IPS-18c (cell line): ENCODE results near the gene CKMT2.
"Not testable (repeated sequence)": the region's sequence is repeated elsewhere in the genome, so short reads cannot be mapped to it uniquely, and the experiment has no call there.

Source experiments
- H3K4me3 ChIP-seq: 2 replicates; pipeline ENCODE4 v1.7.0; 2013; ENCODE audit warnings: low read depth, mild to moderate bottlenecking, low read length, moderate library complexity; ENCODE audit not compliant: insufficient read depth
- H3K9me3 ChIP-seq: one replicate; pipeline ENCODE4 v1.6.1; 2013; ENCODE audit warnings: mild to moderate bottlenecking, low read length, moderate library complexity; ENCODE audit not compliant: control insufficient read depth, insufficient read depth

Gene CKMT2

GRCh38 chr5:81269751-81270393 is 36.8 kb downstream of the CKMT2 start:
- H3K9me3 ChIP-seq: no peaks in the 10 kb centered on the region

GRCh38 chr5:81270394-81271027 is 37.4 kb downstream of the CKMT2 start:
- not testable (repeated sequence) for H3K9me3 ChIP-seq
- H3K4me3 ChIP-seq: peak overlapping the region; percentile 38

More at GRCh38 chr5:81269751-81270393, 36.8 kb downstream of the CKMT2 start:
- peak overlapping the region; percentile 38 for H3K4me3 ChIP-seq

GRCh38 chr5:81283976-81284375 is 50.9 kb downstream of the CKMT2 start:
- Histone ChIP-seq H3K9me3 (no peaks in the 10 kb centered on the region), H3K4me3 (no peak overlapping the region)

GRCh38 chr5:81286059-81286617 is 53.0 kb downstream of the CKMT2 start:
- H3K4me3 ChIP-seq: no peak overlapping the region
- H3K9me3 ChIP-seq: no peaks in the 10 kb centered on the region

GRCh38 chr5:81288021-81288433 is 54.9 kb downstream of the CKMT2 start:
- no peaks in the 10 kb centered on the region for H3K9me3 ChIP-seq
- H3K4me3 ChIP-seq: no peak overlapping the region

GRCh38 chr5:81290146-81290545 is 57.0 kb downstream of the CKMT2 start:
- no peak overlapping the region for H3K4me3 ChIP-seq
- H3K9me3 ChIP-seq: no peaks in the 10 kb centered on the region

GRCh38 chr5:81292130-81292529 is 59.0 kb downstream of the CKMT2 start:
- Histone ChIP-seq H3K9me3 (no peaks in the 10 kb centered on the region), H3K4me3 (no peak overlapping the region)

GRCh38 chr5:81294021-81294420 is 60.9 kb downstream of the CKMT2 start:
- not testable (repeated sequence) for H3K4me3 ChIP-seq, H3K9me3 ChIP-seq

GRCh38 chr5:81297531-81297930 is 64.4 kb downstream of the CKMT2 start:
- no peaks in the 10 kb centered on the region for H3K9me3 ChIP-seq

GRCh38 chr5:81300921-81301270 is 67.8 kb downstream of the CKMT2 start:
- Histone ChIP-seq H3K4me3 (peak overlapping the region; percentile 82), H3K9me3 (no peaks in the 10 kb centered on the region)

More at GRCh38 chr5:81297531-81297930, 64.4 kb downstream of the CKMT2 start:
- H3K4me3 ChIP-seq: no peak overlapping the region

- peak within 1 kb of the TSS; percentile 82 for H3K4me3 ChIP-seq
- H3K9me3 ChIP-seq: no peaks in the 10 kb centered on the region
Measured at GRCh38 chr5:81301271-81302015, 68.3 kb downstream of the CKMT2 start, which contains the start of gene ZCCHC9. TSS of gene ZCCHC9 (plus strand) at chr5:81301587. CDS start at chr5:81304758, 3,171 bp downstream.

- H3K4me3 ChIP-seq: peak overlapping the region; percentile 82; the same call in 1 of the 2 replicates
Measured at GRCh38 chr5:81302596-81302995, 69.5 kb downstream of the CKMT2 start.

GRCh38 chr5:81303563-81303962 is 70.4 kb downstream of the CKMT2 start:
- Histone ChIP-seq H3K4me3 (no peak overlapping the region), H3K9me3 (no peaks in the 10 kb centered on the region)

More at GRCh38 chr5:81302596-81302995, 69.5 kb downstream of the CKMT2 start:
- H3K9me3 ChIP-seq: no peaks in the 10 kb centered on the region

- Histone ChIP-seq H3K4me3 (no peak overlapping the region), H3K9me3 (no peaks in the 10 kb centered on the region)
Measured at GRCh38 chr5:81305785-81306184, 72.7 kb downstream of the CKMT2 start.

- no peak overlapping the region for H3K4me3 ChIP-seq
- no peaks in the 10 kb centered on the region for H3K9me3 ChIP-seq
Measured at GRCh38 chr5:81308836-81309235, 75.7 kb downstream of the CKMT2 start.

- H3K9me3 ChIP-seq: no peaks in the 10 kb centered on the region
- H3K4me3 ChIP-seq: no peak overlapping the region
Measured at GRCh38 chr5:81310402-81311063, 77.4 kb downstream of the CKMT2 start.

GRCh38 chr5:81313278-81313677 is 80.2 kb downstream of the CKMT2 start:
- no peaks in the 10 kb centered on the region for H3K9me3 ChIP-seq

More at GRCh38 chr5:81313278-81313677, 80.2 kb downstream of the CKMT2 start:
- H3K4me3 ChIP-seq: no peak overlapping the region
